DMS 273 (cell line): Measurements from ENCODE around the gene CDC42BPB.

ENCODE experiments used
- DNase-seq: peaks from one replicate; lab custom pipeline; 2025; ENCODE audit not compliant: unreplicated experiment; lab: John Stamatoyannopoulos, UW

Gene CDC42BPB

GRCh38 chr14:103094406-103095209 is 37.3 kb upstream of the CDC42BPB start, which contains the start of gene EXOC3L4:
Gene EXOC3L4 (plus strand): TSS chr14:103094725. CDS start chr14:103100220, 5,495 bp downstream.
- DNase-seq = no peak

DNA sequence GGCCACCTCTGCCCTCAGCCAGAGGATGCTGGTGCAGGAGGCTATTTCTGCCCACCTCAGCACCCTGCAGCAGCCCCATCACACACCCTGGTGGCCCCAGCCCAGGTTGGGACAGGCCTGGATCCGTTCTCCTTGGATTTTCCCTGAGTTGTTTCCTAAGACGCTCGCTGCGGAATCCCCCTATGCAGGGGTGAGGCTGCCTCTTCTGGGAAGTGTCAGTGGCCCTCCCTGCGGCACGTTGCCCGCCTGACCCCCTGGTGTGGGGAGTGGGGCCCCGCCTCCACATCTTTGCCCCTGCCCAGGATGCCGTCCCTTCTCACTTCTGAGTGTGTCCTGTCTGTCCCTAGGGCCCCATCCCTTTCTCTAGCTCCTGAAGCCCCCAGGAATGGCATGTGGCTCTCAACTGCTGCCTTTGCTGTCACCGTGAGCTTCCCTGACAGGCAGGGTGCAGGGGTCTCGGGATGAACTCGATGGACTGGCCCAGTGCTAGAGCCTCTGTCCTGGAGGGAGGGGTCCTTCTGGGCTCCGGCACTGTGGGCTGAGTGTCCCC is 36.6 kb upstream of the CDC42BPB start:
- no peak for DNase-seq

- DNase-seq = no peak
These were observed 34.5 kb upstream of the CDC42BPB start for GRCh38 chr14:103091883-103092222.

GRCh38 chr14:103091041-103091882 is 33.9 kb upstream of the CDC42BPB start:
- DNase-seq = peak; percentile 84

DNA sequence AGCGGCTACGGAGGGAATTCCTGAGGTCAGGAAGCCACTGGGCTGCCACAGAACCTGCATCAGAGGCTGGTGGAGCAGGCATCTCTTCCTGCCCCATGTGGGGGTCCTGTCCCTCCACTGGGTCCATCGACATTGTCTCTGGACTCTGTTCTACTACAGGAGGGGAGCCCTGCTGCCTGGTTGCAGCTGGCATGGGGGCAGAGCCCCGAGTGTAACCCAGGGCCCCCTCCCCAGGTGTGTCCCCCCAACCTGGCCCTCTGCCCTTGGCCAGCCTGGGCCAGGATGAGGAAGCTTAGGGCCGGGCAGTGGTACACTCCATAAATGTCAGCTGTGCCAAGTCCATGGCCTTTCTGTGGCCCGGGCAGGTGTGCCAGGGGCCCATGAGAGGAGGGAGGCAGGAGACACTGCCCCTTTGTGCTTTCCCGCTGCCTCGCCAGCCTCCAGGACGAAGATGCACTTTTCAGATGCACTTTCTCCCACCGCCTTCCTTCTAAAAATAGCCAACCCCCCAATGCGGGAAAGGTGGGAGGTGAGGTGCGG is 33.2 kb upstream of the CDC42BPB start:
- DNase-seq = no peak

GRCh38 chr14:103089386-103090335 is 32.3 kb upstream of the CDC42BPB start:
- DNase-seq = no peak

DNA sequence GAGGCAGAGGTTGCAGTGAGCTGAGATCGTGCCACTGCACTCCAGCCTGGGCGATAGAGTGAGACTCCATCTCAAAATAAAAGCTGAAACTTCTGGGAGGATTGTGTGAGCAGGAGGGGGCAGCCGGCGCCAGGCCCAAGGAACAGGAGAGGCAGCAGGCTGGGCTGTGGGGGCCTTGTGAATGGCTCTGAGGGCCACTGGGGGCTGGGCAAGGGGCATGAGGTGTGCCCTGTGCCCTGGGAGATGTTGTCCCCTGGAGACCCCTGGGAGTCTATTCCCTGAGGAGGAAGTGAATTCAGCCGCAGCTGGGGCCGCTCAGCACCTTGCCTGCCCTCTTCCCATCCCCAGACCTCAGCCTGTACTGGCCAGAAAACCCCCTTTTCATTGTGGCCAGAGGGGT is 31.6 kb upstream of the CDC42BPB start:
- DNase-seq = no peak

GRCh38 chr14:103087343-103087835 is 30.0 kb upstream of the CDC42BPB start:
- DNase-seq = peak; percentile 70

GRCh38 chr14:103086771-103087342 is 29.5 kb upstream of the CDC42BPB start:
- DNase-seq = no peak

DNA sequence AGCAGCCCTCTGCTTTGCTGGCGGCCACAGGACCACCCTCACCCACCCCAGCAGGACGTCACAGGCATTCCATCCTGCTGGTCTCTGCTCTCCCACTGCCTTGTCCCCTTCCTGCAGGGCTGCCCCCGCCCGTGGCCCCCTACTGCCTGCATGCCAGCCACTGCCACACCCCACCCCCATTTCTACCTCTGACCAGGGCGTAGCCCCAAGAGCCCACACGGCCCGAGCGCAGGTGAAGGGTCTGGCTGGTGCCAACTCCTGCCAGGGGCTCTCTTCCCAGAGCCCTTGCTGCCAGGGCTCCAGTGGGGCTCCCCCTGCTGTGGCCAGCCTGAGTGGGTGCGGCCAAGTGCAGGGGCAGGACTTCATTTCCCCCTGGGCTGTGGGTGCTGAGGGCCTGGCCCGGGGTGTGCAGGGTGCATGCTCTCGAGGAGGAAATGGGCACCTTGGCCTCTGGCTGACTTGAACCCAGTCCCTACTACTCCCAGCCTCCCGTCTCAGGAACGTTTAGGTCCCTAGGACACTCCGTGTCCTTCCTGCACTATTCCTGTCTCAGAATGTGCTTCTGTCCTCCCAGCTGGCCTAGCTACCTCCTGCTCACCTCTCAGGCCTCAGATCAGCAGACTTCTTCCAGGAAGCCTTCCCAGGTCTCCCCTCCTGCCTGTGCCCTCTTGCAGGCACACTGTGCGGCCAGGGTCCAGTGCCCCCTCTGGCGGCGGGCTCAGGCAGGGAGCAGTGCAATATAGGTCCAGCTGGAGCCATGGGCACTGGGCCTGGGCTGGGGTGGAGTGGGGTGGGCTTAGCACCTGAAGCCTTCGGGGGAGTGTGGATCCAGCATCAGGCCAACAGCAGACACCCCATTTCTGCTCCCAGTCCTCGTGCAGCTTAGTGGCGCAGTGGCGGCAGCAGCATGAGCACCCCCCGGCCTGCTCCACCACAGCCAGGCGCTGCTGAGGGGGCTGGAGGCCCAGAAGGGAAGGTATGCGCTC is 28.1 kb upstream of the CDC42BPB start:
- peak; percentile 30 for DNase-seq

DNA sequence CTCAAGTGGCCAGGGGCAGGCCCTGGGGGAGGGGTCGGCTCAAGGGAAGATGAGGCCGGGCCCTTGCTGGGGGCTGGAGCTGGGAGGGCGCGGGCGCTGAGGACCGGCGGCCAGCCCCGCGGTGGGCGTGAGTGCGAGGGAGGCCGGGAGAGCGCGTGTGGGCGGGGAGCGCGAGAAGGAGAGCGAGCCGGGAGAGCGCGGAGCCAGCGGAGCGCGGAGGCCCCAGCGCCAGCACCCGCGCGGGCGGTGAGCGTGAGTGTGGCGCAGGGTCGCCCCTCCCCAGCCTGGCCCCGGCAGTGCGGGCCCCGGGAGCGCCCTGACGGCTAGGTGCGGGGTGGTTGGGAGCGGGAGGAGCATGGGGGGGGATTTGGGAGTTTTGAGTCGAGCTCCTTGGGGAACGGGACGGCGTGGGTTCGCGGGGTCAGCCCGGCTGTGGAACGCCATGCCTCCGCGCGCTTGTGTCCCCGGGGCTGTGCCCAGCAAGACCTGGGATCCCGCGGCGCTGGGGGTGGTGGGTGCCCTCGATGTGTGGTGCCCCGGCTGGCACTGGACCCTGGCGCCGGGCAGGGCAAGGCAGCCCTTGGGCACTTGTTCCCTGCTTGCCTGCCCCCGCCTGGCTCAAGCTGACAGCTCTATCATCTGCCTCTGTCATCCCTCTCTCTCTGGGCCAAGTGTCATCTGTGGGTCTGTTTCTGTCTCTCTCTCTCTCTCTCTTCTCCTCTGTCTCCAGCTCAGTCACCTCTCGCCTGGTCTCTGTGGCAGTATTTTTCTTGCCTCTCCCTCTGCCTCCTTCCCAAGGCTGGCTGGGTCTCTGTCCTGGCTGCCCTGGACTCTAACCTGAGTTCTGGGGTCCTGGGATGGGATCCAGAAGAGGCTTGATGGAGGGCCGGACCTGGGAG is 26.9 kb upstream of the CDC42BPB start, which contains the start of gene LBHD2:
Gene LBHD2 (plus strand): TSS at position 190 of the 899 bp plus-strand sequence. CDS start 1,803 bp downstream, outside the sequence.
- DNase-seq = peak; percentile 54

- DNase-seq = no peak
These were observed 24.6 kb upstream of the CDC42BPB start for GRCh38 chr14:103081951-103082350.

GRCh38 chr14:103078860-103079587 is 21.7 kb upstream of the CDC42BPB start:
- no peak for DNase-seq

DNA sequence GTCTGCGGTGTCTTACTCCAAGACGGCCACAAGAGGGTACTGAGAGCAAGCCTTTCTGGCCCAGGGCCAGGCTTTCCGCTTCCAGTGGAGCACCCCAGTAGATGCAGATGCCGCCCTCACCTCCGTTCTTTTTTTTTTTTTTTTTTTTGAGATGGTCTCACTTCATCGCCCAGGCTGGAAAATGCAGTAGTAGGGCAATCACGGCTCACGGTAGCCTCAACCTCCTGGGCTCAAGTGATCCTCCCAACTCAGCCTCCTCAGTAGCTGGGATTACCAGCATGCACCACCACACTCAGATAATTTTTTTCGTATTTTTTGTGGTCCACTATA is 21.0 kb upstream of the CDC42BPB start:
- DNase-seq = peak; percentile 93

DNA sequence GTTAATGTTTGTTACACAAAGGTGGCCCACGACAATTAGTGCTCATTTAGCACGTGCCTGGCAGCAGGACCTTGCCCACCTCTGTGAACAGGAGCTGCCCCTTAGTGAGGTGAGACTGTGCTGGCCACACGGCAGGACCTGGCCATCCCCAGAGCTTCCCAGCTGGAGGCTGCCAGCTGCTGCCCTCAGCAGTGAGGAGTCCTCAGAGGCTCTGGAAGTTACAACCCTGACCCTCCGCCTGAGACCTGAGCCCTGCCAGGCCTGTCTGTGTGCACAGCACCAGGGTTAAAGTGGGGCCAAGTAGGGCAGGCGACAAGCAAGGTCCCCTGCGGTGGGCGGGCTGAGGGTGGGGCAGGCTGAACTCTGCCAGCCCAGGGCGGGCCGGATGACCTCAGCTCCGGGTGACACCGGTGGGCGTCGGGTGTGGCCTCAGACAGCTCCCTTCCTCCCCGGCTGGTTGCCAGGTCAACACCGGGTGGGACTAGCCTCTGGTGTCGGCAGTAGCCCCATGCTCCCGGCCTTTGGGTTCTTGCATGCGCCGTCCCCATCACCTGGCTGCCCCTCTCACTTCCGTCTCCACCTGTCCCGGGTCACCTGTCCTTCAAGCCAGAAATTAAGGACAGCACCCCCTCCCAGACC is 17.5 kb upstream of the CDC42BPB start:
- DNase-seq = no peak

DNA sequence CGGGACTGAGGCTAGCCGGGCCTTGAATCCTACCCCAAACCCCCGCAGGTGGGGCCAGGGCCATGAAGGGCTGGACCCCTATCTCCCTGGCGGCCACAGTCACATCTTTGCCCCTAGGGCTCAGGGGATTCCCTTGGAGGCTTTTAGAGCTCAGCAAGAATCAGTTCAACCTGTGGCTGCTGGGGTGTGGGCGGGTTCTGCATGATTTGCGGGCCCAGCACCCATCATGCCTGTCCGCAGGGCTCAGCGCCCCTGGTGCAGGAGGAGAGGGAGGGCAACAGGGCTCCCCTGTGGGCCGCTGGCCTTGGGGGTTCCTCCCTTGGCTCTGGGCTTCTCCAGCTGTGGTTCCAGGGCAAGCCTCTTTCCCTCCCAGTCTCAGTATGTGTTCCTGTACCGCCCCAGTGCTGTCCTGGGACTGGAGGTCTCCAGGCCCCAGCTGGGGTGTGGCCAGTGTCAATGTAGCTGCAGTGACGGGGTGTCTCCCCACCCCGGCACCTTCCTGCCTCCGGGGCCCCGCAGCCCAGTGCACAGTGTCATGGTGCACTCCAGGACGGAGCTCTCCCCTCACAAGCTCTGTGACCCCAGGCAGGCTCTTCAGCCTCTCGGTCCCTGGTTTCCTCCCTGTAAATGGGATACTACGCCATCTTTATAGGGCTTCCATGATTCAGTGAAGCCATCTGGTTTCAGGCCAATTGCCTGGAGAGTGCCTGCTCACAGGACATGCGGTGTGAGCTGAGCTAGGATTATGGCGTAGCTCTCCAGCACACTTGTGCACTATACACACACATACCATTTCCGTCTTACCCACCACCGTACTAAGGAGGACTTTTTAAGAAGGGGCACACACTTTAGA is 16.8 kb upstream of the CDC42BPB start:
- no peak for DNase-seq
